Transverse colon (tissue), 4 donors: ENCODE data around the gene TAOK3. TPM values are rescaled to one million over a fixed set of nuclear protein-coding genes. Genes with fewer than 3 reads are reported as not detected.
A peak's percentile ranks its signal among the peaks of the same experiment; 100 is the strongest.
"Not testable (repeated sequence)": the region's sequence is repeated elsewhere in the genome, so short reads cannot be mapped to it uniquely, and the experiment has no call there.

ENCODE experiments used
- DNase-seq: peaks from one replicate; pipeline ENCODE4 v3.0.0-alpha.2; 2019
- H3K27ac ChIP-seq, 4 donors: fragments of 200-600 bp; sonication (generic); 2 replicates each; pipeline ENCODE4 v1.5.1; 2016 to 2018; ENCODE audit warnings: inconsistent platforms in 4 of 4
- H3K27me3 ChIP-seq: fragments of 200-600 bp; sonication (generic); 2 replicates; pipeline ENCODE4 v1.5.1; 2017; ENCODE audit warnings: inconsistent platforms
- H3K36me3 ChIP-seq, 4 donors: fragments of 200-600 bp; sonication (generic); 2 replicates each; pipeline ENCODE4 v1.5.1; 2017 to 2019; ENCODE audit warnings: inconsistent platforms in 4 of 4
- H3K4me1 ChIP-seq, 4 donors: fragments of 200-600 bp; sonication (generic); 2 replicates each; pipeline ENCODE4 v1.5.1; 2017 to 2020; ENCODE audit warnings: inconsistent platforms in 4 of 4
- H3K4me3 ChIP-seq, 4 donors: fragments of 200-600 bp; sonication (generic); 1 replicate in 1 of 4; 2 replicates in 3 of 4; pipeline versions ENCODE4 v1.5.1 to v1.6.1; 2017 to 2019; ENCODE audit warnings: inconsistent platforms in 4 of 4
- H3K9me3 ChIP-seq, 2 donors: fragments of 200-600 bp; sonication (generic); 2 replicates each; pipeline ENCODE4 v1.5.1; 2017 to 2019; ENCODE audit warnings: inconsistent platforms in 2 of 2
- EP300 ChIP-seq: sonication (generic); formaldehyde crosslinking; IDR thresholded peaks from one replicate; pipeline ENCODE4 v1.6.1; 2017; ENCODE audit warnings: antibody characterized with exemption, low read depth
- POLR2A ChIP-seq: fragments of 450-650 bp; IDR thresholded peaks from one replicate; pipeline ENCODE4 v1.6.1; 2016; ENCODE audit warnings: antibody characterized with exemption, mild to moderate bottlenecking, moderate library complexity
- POLR2AphosphoS5 ChIP-seq, 3 donors: sonication (generic); formaldehyde crosslinking; IDR thresholded peaks; one replicate each; pipeline ENCODE4 v1.6.1; 2016; ENCODE audit warnings: antibody characterized with exemption in 3 of 3
- WGBS, 2 donors: methylation state at CpG; one replicate each; pipeline ENCODE4 v1.1.5; 2018; ENCODE audit warnings: low coverage in 1 of 2; 5-methylcytosine and 5-hydroxymethylcytosine counted together
- in situ Hi-C, 4 donors: fragments of 200-750 bp; cut with MboI; loops; one replicate each; pipeline versions ENCODE4 v1.15.0 to v1.15.1; 2017; ENCODE audit warnings: low sequenced_read_pairs in 3 of 4, low pct_ligation_motif_present in 1 of 4, low pct_unique_long_range_greater_than_20kb in 1 of 4
- intact Hi-C: fragments of 100-400 bp; cut with DNase I; formaldehyde crosslinking; loops from one replicate; pipeline ENCODE4 v1.15.1; 2023; ENCODE audit warnings: low total_unique reads
- total RNA-seq, 4 donors: library from RNA; depleted of rRNA; stranded (reverse); fragments of >200 nt; gene quantifications; one replicate each; pipeline ENCODE4 v1.1.0, GENCODE V29; 2016
- TF ChIP-seq, protein P1 (sequence below), 5 experiments: fragments of 200-600 bp in 3 of 5; fragments of 450-650 bp in 2 of 5; sonication (generic) in 3 of 5; IDR thresholded peaks; 1 replicate in 2 of 5; 2 replicates in 3 of 5; pipeline ENCODE4 v1.5.1; 2016 to 2017; ENCODE audit warnings: antibody characterized with exemption in 5 of 5, inconsistent platforms in 3 of 5, mild to moderate bottlenecking in 2 of 5, moderate library complexity in 1 of 5

TAOK3 gene
- total RNA-seq, 4 donors from 2014 or later: 40.4 to 93.2 (median 79.2) TPM

DNA sequence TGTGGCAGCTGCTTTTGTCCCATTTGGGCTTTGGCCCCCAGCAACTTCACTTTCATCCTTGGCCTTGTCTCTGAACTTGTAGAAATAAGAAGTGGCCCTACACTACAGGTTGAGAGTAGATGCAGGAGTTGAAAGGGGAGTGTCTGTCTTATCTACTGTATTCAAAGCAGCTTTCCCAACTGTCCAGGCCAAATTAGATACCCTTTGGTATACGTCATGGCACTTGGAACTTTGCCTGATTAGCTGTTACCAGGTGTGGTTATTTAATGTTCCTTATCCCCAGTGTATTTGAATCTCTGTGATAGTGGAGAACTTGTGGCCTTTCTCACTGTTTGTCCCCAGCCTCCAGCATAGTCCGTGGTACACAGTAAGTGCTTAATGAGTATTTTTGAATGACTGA lies 37.1 kb upstream of the TAOK3 start:
- no peak overlapping the region for H3K27ac ChIP-seq
- H3K4me3 ChIP-seq: no peak overlapping the region
- intact Hi-C loops: loop anchor here (5.0 to 10.0 kb wide), 3 partner anchors 215 to 622 kb away; no protein-coding TSS in a partner anchor
- H3K36me3 ChIP-seq: peaks cover 0 to 61% (median 21%) of the 10 kb centered on the region in 4 donors
- TF ChIP-seq, protein P1, sequence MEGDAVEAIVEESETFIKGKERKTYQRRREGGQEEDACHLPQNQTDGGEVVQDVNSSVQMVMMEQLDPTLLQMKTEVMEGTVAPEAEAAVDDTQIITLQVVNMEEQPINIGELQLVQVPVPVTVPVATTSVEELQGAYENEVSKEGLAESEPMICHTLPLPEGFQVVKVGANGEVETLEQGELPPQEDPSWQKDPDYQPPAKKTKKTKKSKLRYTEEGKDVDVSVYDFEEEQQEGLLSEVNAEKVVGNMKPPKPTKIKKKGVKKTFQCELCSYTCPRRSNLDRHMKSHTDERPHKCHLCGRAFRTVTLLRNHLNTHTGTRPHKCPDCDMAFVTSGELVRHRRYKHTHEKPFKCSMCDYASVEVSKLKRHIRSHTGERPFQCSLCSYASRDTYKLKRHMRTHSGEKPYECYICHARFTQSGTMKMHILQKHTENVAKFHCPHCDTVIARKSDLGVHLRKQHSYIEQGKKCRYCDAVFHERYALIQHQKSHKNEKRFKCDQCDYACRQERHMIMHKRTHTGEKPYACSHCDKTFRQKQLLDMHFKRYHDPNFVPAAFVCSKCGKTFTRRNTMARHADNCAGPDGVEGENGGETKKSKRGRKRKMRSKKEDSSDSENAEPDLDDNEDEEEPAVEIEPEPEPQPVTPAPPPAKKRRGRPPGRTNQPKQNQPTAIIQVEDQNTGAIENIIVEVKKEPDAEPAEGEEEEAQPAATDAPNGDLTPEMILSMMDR (IDR thresholded peaks at IDR 0.05): no peak
- TF ChIP-seq POLR2A (no peak), POLR2AphosphoS5 (IDR thresholded peaks at IDR 0.05) (no peak)
- no peaks in the 10 kb centered on the region for H3K27me3 ChIP-seq
- no peaks in the 10 kb centered on the region for H3K4me1 ChIP-seq
- H3K9me3 ChIP-seq: no peaks in the 10 kb centered on the region
- no peak for DNase-seq
- WGBS, 2 donors: 60 to 67% methylated on average over 2 of the region's 2 CpGs
- in situ Hi-C loops: loop anchor here in 3 of 4 donors (25.0 kb wide), 1 partner anchor 627 kb away; no protein-coding TSS in a partner anchor

DNA sequence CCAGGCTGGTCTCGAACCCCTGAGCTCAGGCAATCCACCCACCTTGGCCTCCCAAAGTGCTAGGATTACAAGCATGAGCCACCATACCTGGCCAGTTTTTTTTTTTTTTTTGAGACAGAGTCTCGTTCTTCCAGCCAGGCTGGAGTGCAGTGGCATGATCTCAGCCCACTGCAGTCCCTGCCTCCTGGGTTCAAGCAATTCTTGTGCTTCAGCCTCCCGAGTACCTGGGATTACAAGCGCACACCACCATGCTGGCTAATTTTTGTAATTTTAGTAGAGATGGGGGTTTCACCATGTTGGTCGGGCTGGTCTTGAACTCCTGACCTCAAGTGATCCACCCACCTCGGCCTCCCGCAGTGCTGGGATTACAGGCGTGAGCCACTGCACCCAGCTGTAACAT lies 35.5 kb upstream of the TAOK3 start:
- WGBS, 2 donors: 85 to 98% methylated on average over 7 to 8 of the region's 8 CpGs

DNA sequence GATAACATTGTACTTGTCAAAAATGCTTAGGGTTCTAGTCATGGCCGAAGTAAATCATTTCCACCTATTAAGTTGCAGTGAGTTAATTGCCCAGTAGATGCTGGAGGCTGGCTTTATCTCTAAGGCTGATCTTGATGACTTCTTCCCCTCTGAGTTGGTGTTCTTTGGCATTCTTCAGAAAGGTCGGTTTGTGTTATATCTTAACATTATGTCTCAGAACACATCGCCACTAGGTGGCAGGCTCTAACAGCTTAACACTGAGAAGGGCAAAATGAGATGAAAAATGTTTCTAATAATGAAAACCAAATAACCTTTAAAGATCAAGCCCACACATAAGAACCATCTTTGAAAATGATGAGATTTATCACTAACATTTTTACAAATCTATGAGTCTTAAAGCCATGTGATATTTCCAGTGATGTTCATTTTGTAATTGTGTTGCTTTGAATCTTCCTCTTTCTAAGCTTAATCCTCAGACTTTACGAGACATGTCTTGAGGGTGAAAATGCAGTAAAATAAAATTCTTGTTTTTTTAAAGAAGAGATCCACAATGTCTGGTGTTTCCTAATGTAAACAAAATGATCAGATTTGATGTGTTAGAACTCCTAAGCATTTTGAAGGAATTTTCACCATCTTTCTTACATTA lies 32.3 kb upstream of the TAOK3 start:
- H3K36me3 ChIP-seq: peaks cover 0 to 45% (median 9%) of the 10 kb centered on the region in 4 donors

More for the DNA sequence above, 35.5 kb upstream of the TAOK3 start:
- DNase-seq, H3K4me3 ChIP-seq, H3K9me3 ChIP-seq, H3K27ac ChIP-seq, H3K27me3 ChIP-seq, H3K4me1 ChIP-seq: not testable (repeated sequence)
- in situ Hi-C loops (loop anchor here in 3 of 4 donors (25.0 kb wide), 1 partner anchor 629 kb away; no protein-coding TSS in a partner anchor), intact Hi-C loops (loop anchor here (5.0 to 10.0 kb wide), 3 partner anchors 217 to 624 kb away; no protein-coding TSS in a partner anchor)
- peaks cover 0 to 59% (median 17%) of the 10 kb centered on the region in 4 donors for H3K36me3 ChIP-seq

DNA sequence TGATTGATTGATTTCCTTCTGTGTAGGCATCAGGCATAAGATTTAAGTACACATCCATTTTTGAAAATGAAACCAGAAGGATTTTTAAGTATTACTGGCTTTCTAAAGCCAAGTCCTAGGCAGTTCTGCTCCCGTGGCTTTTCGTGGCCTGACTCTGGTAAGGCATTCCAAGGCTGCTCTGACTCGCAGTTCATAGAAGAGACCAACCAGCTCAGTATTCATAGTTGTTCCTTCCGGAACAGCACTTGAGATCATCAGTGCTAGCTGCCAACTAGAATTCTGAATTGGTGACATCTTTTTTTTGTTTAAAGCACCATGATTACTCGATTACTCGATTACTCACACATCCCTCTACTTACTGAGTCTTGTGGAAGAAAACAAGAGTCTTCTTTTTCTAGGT lies 29.5 kb upstream of the TAOK3 start:
- H3K36me3 ChIP-seq: peaks cover 0 to 43% (median 7%) of the 10 kb centered on the region in 4 donors
- no peaks in the 10 kb centered on the region for H3K27me3 ChIP-seq
- H3K4me3 ChIP-seq: no peak overlapping the region
- TF ChIP-seq POLR2AphosphoS5 (IDR thresholded peaks at IDR 0.05) (no peak), POLR2A (no peak), EP300 (no peak)
- TF ChIP-seq, protein P1 (IDR thresholded peaks at IDR 0.05): no peak
- intact Hi-C loops: loop anchor here (10.0 kb wide), 2 partner anchors 223 to 453 kb away; no protein-coding TSS in a partner anchor
- H3K4me1 ChIP-seq: peaks cover 0 to 10% (median 4%) of the 10 kb centered on the region in 4 donors
- H3K27ac ChIP-seq: no peak overlapping the region
- in situ Hi-C loops: loop anchor here in 3 of 4 donors (25.0 kb wide), 1 partner anchor 635 kb away; no protein-coding TSS in a partner anchor
- no peaks in the 10 kb centered on the region for H3K9me3 ChIP-seq
- DNase-seq: no peak
- 73 to 80% methylated on average over 6 of the region's 6 CpGs for WGBS, 2 donors

More for the DNA sequence above, 32.3 kb upstream of the TAOK3 start:
- Histone ChIP-seq H3K4me3 (no peak overlapping the region), H3K4me1 (no peaks in the 10 kb centered on the region), H3K27ac (no peak overlapping the region), H3K27me3 (no peaks in the 10 kb centered on the region), H3K9me3 (no peaks in the 10 kb centered on the region)
- TF ChIP-seq, protein P1 (IDR thresholded peaks at IDR 0.05): peak; percentile 66 to 70 (median 69)
- TF ChIP-seq POLR2A: no peak
- intact Hi-C loops (loop anchor here (5.0 to 10.0 kb wide), 3 partner anchors 220 to 627 kb away; no protein-coding TSS in a partner anchor), in situ Hi-C loops (loop anchor here in 3 of 4 donors (25.0 kb wide), 1 partner anchor 632 kb away; no protein-coding TSS in a partner anchor)
- peak; percentile 48 for DNase-seq
- WGBS, 2 donors: 44 to 48% methylated on average over 4 of the region's 4 CpGs
